Gastrocnemius medialis (tissue), 4 donors: ENCODE data around the gene MGST1.

Source experiments
- POLR2A ChIP-seq, 2 donors: fragments of 450-650 bp; IDR thresholded peaks; one replicate each; pipeline ENCODE4 v1.6.1; 2017; ENCODE audit warnings: antibody characterized with exemption in 2 of 2, mild to moderate bottlenecking in 2 of 2, moderate library complexity in 2 of 2
- TF ChIP-seq, protein P1 (sequence below), 5 experiments: fragments of 450-650 bp in 3 of 5; fragments of 200-600 bp in 2 of 5; sonication (generic) in 2 of 5; IDR thresholded peaks in 4 of 5; conservative IDR thresholded peaks in 1 of 5; 1 replicate in 4 of 5; 2 replicates in 1 of 5; pipeline ENCODE4 v1.5.1; 2016 to 2019; ENCODE audit warnings: antibody characterized with exemption in 5 of 5, mild to moderate bottlenecking in 3 of 5, moderate library complexity in 3 of 5

DNA sequence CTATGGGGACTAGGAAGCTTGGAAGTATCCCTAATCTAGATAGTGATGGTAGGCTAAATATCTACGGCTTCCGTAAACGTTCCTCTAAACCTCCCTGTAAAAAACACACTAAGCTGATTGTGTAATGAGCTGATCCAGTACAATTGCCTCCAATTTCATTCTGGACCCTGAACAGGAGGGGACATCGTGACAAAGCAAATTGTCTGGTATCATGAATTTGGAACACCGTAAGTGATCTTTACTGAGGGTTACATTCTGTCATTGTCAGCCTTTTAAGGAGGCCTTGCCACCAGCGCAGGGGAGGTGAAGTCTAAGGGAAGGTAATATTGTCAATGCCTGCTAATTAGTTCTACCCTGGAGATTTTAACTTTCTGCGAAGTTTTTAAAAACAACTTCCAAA is 487 bp upstream of the MGST1 start:
- TF ChIP-seq, protein P1, sequence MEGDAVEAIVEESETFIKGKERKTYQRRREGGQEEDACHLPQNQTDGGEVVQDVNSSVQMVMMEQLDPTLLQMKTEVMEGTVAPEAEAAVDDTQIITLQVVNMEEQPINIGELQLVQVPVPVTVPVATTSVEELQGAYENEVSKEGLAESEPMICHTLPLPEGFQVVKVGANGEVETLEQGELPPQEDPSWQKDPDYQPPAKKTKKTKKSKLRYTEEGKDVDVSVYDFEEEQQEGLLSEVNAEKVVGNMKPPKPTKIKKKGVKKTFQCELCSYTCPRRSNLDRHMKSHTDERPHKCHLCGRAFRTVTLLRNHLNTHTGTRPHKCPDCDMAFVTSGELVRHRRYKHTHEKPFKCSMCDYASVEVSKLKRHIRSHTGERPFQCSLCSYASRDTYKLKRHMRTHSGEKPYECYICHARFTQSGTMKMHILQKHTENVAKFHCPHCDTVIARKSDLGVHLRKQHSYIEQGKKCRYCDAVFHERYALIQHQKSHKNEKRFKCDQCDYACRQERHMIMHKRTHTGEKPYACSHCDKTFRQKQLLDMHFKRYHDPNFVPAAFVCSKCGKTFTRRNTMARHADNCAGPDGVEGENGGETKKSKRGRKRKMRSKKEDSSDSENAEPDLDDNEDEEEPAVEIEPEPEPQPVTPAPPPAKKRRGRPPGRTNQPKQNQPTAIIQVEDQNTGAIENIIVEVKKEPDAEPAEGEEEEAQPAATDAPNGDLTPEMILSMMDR (IDR thresholded peaks at IDR 0.05 in 4 of 5, conservative IDR thresholded peaks at IDR 0.05 in 1 of 5), result no peak
- no peak for TF ChIP-seq POLR2A (IDR thresholded peaks at IDR 0.05)
